Activated T-cell treated with anti-CD3 and anti-CD28 coated beads, Interleukin-2, amount 50 U/mL, for 48 hours (primary cell): Measurements from ENCODE around the gene DVL2.
"Not testable (repeated sequence)": the region's sequence is repeated elsewhere in the genome, so short reads cannot be mapped to it uniquely, and the experiment has no call there.

ENCODE experiments used
- DNase-seq, 2 experiments: peaks; one replicate each; pipeline ENCODE4 v3.0.0-alpha.2; 2020

Gene DVL2

GRCh38 chr17:7191571-7192270 lies 42.6 kb downstream of the DVL2 start:
- peak; percentile 34 to 48 for DNase-seq

- DNase-seq: no peak
Observed at GRCh38 chr17:7191069-7191468, 43.2 kb downstream of the DVL2 start.

- no peak for DNase-seq
Observed at GRCh38 chr17:7190276-7190917, 43.9 kb downstream of the DVL2 start.

- DNase-seq: peak in 1 of 2 experiments; percentile 40
Observed at GRCh38 chr17:7186241-7186640, 48.1 kb downstream of the DVL2 start.

- DNase-seq: no peak
Observed at GRCh38 chr17:7184647-7185046, 49.7 kb downstream of the DVL2 start.

- no peak for DNase-seq
Observed at GRCh38 chr17:7184091-7184488, 50.2 kb downstream of the DVL2 start.

- no peak for DNase-seq
Observed at GRCh38 chr17:7183433-7184090, 50.8 kb downstream of the DVL2 start.

- DNase-seq: not testable (repeated sequence)
Observed at GRCh38 chr17:7182101-7182500, 52.2 kb downstream of the DVL2 start.

- no peak for DNase-seq
Observed at GRCh38 chr17:7179317-7180254, 54.7 kb downstream of the DVL2 start, which contains the start of gene ASGR1. ASGR1 (minus strand) TSS chr17:7179370; CDS start chr17:7178563, 807 bp downstream.

GRCh38 chr17:7178973-7179316 lies 55.4 kb downstream of the DVL2 start:
- no peak for DNase-seq

- DNase-seq: peak in 1 of 2 experiments; percentile 29
Observed at GRCh38 chr17:7177954-7178477, 56.3 kb downstream of the DVL2 start.

GRCh38 chr17:7177191-7177953 lies 56.9 kb downstream of the DVL2 start:
- DNase-seq: peak; percentile 75 to 79

- DNase-seq: no peak
Observed at GRCh38 chr17:7176841-7177190, 57.5 kb downstream of the DVL2 start.

GRCh38 chr17:7176107-7176840 lies 58.0 kb downstream of the DVL2 start:
- DNase-seq: no peak
